IMR-90 (cell line): ENCODE measurements around the gene FBXO15. TPM values are rescaled to one million over a fixed set of nuclear protein-coding genes. Genes with fewer than 3 reads are reported as not detected.

Source experiments
- ATAC-seq: fragments of 200-7000 bp; cut with Tn5 transposase; 2 replicates; pipeline ENCODE4 v1.9.1; 2020; ENCODE audit warnings: low read depth, mild to moderate bottlenecking, moderate library complexity
- BruUV-seq: library from RNA; stranded (reverse); fragments of 400-500 nt; replicated peaks from 2 replicates; lab custom pipeline; 2021; lab: Mats Ljungman, UMichigan
- CTCF ChIA-PET: fragments of 300-600 bp; formaldehyde crosslinking; extraction: SDS; loops from one replicate; lab custom pipeline; 2021; ENCODE audit warnings: antibody characterized with exemption; lab: Yijun Ruan, JAX
- POLR2A ChIA-PET: fragments of 300-600 bp; sonication (Branson Sonifier 250); formaldehyde crosslinking; loops from one replicate; lab custom pipeline; 2022; ENCODE audit warnings: antibody characterized with exemption; ENCODE audit not compliant: unreplicated experiment; lab: Charles Lee
- DNase-seq: peaks from one replicate; pipeline ENCODE4 v3.0.0; 2013
- H2AFZ ChIP-seq: replicated peaks from 2 replicates; pipeline ENCODE3; 2013; ENCODE audit warnings: low read length, mild to moderate bottlenecking; ENCODE audit not compliant: poor library complexity
- H2AK5ac ChIP-seq: 2 replicates; pipeline ENCODE4 v1.6.1; 2013; ENCODE audit warnings: low read depth, low read length, inconsistent platforms
- H2AK9ac ChIP-seq: replicated peaks from 2 replicates; pipeline ENCODE3; 2013; ENCODE audit warnings: mild to moderate bottlenecking, low read depth, low read length, moderate library complexity; ENCODE audit not compliant: poor library complexity
- H2BK120ac ChIP-seq: 2 replicates; pipeline ENCODE4 v1.6.1; 2013; ENCODE audit warnings: low read depth, low read length, inconsistent platforms
- H2BK15ac ChIP-seq: 3 replicates; pipeline ENCODE4 v1.6.1; 2013; ENCODE audit warnings: low read depth, low read length, inconsistent platforms
- H2BK20ac ChIP-seq: 2 replicates; pipeline ENCODE4 v1.6.1; 2013; ENCODE audit warnings: low read depth, mild to moderate bottlenecking, inconsistent platforms, low read length, moderate library complexity
- H2BK5ac ChIP-seq: 2 replicates; pipeline ENCODE4 v1.6.1; 2013; ENCODE audit warnings: mild to moderate bottlenecking, low read depth, low read length, inconsistent platforms; ENCODE audit not compliant: poor library complexity, severe bottlenecking
- H3K14ac ChIP-seq: replicated peaks from 2 replicates; pipeline ENCODE4 v1.6.1; 2013; ENCODE audit warnings: low read depth, low read length, inconsistent platforms
- H3K18ac ChIP-seq: 2 replicates; pipeline ENCODE4 v1.6.1; 2013; ENCODE audit warnings: low read depth, low read length, control low read depth
- H3K23ac ChIP-seq: 2 replicates; pipeline ENCODE4 v1.6.1; 2013; ENCODE audit warnings: low read depth, low read length, inconsistent platforms
- H3K27ac ChIP-seq: 2 replicates; pipeline ENCODE4 v1.5.1; 2013; ENCODE audit warnings: mild to moderate bottlenecking, control low read depth, low read length; ENCODE audit not compliant: insufficient read depth
- H3K27me3 ChIP-seq: 2 replicates; pipeline ENCODE4 v1.6.1; 2013; ENCODE audit warnings: low read length; ENCODE audit not compliant: control insufficient read depth, insufficient read depth
- H3K36me3 ChIP-seq: 2 replicates; pipeline ENCODE4 v1.6.1; 2013; ENCODE audit warnings: low read length, mixed read lengths; ENCODE audit not compliant: control insufficient read depth, insufficient read depth
- H3K4ac ChIP-seq: 2 replicates; pipeline ENCODE4 v1.6.1; 2013; ENCODE audit warnings: low read depth, low read length, inconsistent platforms
- H3K4me1 ChIP-seq: 2 replicates; pipeline ENCODE4 v1.6.1; 2013; ENCODE audit warnings: low read length, mixed read lengths; ENCODE audit not compliant: control insufficient read depth, insufficient read depth
- H3K4me2 ChIP-seq: 2 replicates; pipeline ENCODE4 v1.6.1; 2013; ENCODE audit warnings: low read depth, mild to moderate bottlenecking, control low read depth, low read length, moderate library complexity
- H3K4me3 ChIP-seq: 2 replicates; pipeline ENCODE4 v1.5.1; 2013; ENCODE audit warnings: low read depth, mild to moderate bottlenecking, control low read depth, low read length, moderate library complexity; ENCODE audit not compliant: insufficient read depth
- H3K56ac ChIP-seq: 2 replicates; pipeline ENCODE4 v1.6.1; 2013; ENCODE audit warnings: low read length, inconsistent platforms; ENCODE audit not compliant: insufficient read depth; ENCODE audit errors: extremely low read depth
- H3K79me1 ChIP-seq, 2 experiments: 2 replicates each; pipeline ENCODE4 v1.6.1; 2013; ENCODE audit warnings: low read length in 2 of 2, inconsistent platforms in 1 of 2, low read depth in 1 of 2
- H3K9ac ChIP-seq: 2 replicates; pipeline ENCODE4 v1.6.1; 2013; ENCODE audit warnings: low read depth, low read length, control low read depth
- H3K9me1 ChIP-seq: 2 replicates; pipeline ENCODE4 v1.6.1; 2013; ENCODE audit warnings: low read length, inconsistent platforms; ENCODE audit not compliant: insufficient read depth
- H3K9me3 ChIP-seq: 2 replicates; pipeline ENCODE4 v1.6.1; 2013; ENCODE audit warnings: low read length; ENCODE audit not compliant: control insufficient read depth, insufficient read depth
- H4K20me1 ChIP-seq: 2 replicates; pipeline ENCODE4 v1.6.1; 2013; ENCODE audit warnings: low read length, inconsistent platforms; ENCODE audit not compliant: insufficient read depth
- H4K5ac ChIP-seq: 2 replicates; pipeline ENCODE4 v1.6.1; 2013; ENCODE audit warnings: mild to moderate bottlenecking, low read depth, low read length, control low read depth
- H4K8ac ChIP-seq, 2 experiments: 2 replicates each; pipeline ENCODE4 v1.6.1; 2013; ENCODE audit warnings: low read depth in 2 of 2, low read length in 2 of 2, control low read depth in 1 of 2, inconsistent platforms in 1 of 2
- H4K91ac ChIP-seq: 2 replicates; pipeline ENCODE4 v1.6.1; 2013; ENCODE audit warnings: low read depth, low read length, inconsistent platforms; ENCODE audit not compliant: insufficient read depth
- BHLHE40 ChIP-seq: fragments of 150-350 bp; IDR thresholded peaks from 2 replicates; pipeline ENCODE4 v1.6.1; 2016; ENCODE audit warnings: mild to moderate bottlenecking, low read depth, low read length
- CEBPB ChIP-seq: IDR thresholded peaks from 2 replicates; pipeline ENCODE4 v1.6.1; 2012; ENCODE audit warnings: low read depth, low read length, improper control_type of control experiment
- CHD1 ChIP-seq: IDR thresholded peaks from 2 replicates; pipeline ENCODE4 v1.6.1; 2012; ENCODE audit warnings: low read depth, low read length, improper control_type of control experiment
- FOS ChIP-seq: fragments of 150-350 bp; IDR thresholded peaks from 2 replicates; pipeline ENCODE4 v1.6.1; 2016; ENCODE audit warnings: low read depth, low read length
- MAZ ChIP-seq: IDR thresholded peaks from 2 replicates; pipeline ENCODE4 v1.6.1; 2012; ENCODE audit warnings: low read depth, mild to moderate bottlenecking, low read length, improper control_type of control experiment, moderate library complexity, borderline replicate concordance
- POLR2A ChIP-seq: IDR thresholded peaks from 2 replicates; pipeline ENCODE4 v1.6.1; 2012; ENCODE audit warnings: mild to moderate bottlenecking, low read depth, low read length
- RAD21 ChIP-seq: IDR thresholded peaks from 2 replicates; pipeline ENCODE4 v1.6.1; 2012; ENCODE audit warnings: low read length, improper control_type of control experiment
- RCOR1 ChIP-seq: IDR thresholded peaks from 2 replicates; pipeline ENCODE4 v1.6.1; 2012; ENCODE audit warnings: mild to moderate bottlenecking, low read length, improper control_type of control experiment; ENCODE audit not compliant: insufficient replicate concordance
- RFX5 ChIP-seq: IDR thresholded peaks from 2 replicates; pipeline ENCODE4 v1.8.0; 2012; ENCODE audit warnings: low read depth, mild to moderate bottlenecking, low read length, moderate library complexity
- WGBS, 2 experiments: methylation state at CpG; one replicate each; pipeline versions ENCODE4 v1.1.5 to v1.1.7; 2013; ENCODE audit warnings: missing lambda C conversion rate in 2 of 2; ENCODE audit not compliant: insufficient read length in 1 of 2; ENCODE audit errors: extremely low coverage in 2 of 2; 5-methylcytosine and 5-hydroxymethylcytosine counted together
- dilution Hi-C: fragments of 300-500 bp; cut with HindIII; formaldehyde crosslinking; loops from one replicate; pipeline ENCODE4 v1.14.3; 2018; ENCODE audit warnings: low sequenced_read_pairs; ENCODE audit not compliant: unreplicated experiment
- in situ Hi-C: fragments of 300-500 bp; cut with MboI; formaldehyde crosslinking; loops from 3 replicates; pipeline ENCODE4 v1.14.3; 2019; ENCODE audit warnings: low sequenced_read_pairs, inconsistent platforms, mixed read lengths
- intact Hi-C: fragments of 100-400 bp; cut with micrococcal nuclease; formaldehyde crosslinking; loops from 2 replicates; pipeline ENCODE4 v1.10.0; 2022
- polyA plus RNA-seq, 3 experiments: library from polyadenylated mRNA; depleted of rRNA; stranded (reverse); fragments of >200 nt; gene quantifications; 2 replicates each; pipeline ENCODE4 v1.2.3, GENCODE V29; 2012; ENCODE audit warnings: low replicate concordance in 1 of 3
- total RNA-seq: library from RNA; depleted of rRNA; stranded (reverse); fragments of >200 nt; gene quantifications from 2 replicates; pipeline ENCODE4 v1.2.3, GENCODE V29; 2012
- TF ChIP-seq, protein P1 (sequence below): fragments of 150-350 bp; IDR thresholded peaks from 2 replicates; pipeline ENCODE4 v1.6.1; 2017; ENCODE audit warnings: mild to moderate bottlenecking, antibody characterized with exemption, low read length, low read depth
- TF ChIP-seq, protein P2 (sequence below): fragments of 150-350 bp; IDR thresholded peaks from 2 replicates; pipeline ENCODE4 v1.6.1; 2016; ENCODE audit warnings: low read depth, mild to moderate bottlenecking, low read length, moderate library complexity, borderline replicate concordance

FBXO15 gene
- total and polyA plus RNA-seq, 2 of the 4 experiments (the other 2 are of a cell fraction): 0.90 to 2.0 TPM

DNA sequence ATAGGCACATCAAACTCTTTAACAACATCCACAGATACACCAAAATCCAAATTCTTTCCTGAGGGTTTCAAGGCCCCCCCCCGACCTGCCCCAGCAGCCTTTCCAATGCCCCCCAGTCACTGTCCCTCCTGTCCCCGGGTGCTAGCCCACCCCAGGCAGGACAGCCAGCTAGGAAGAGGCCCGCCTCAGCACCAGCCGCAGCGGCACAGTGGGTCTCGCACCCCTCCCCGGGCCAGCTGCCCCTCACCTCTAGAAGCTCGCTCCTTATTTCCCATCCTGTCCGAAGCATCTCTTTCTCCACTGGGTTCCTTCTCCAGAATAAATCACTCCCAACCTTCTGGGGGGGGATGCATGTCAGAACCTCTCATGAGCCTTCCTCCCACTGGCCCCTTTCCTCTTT is 69.4 kb downstream of the FBXO15 start (continued):
- TF ChIP-seq MAZ: no peak
- TF ChIP-seq RCOR1: no peak
- TF ChIP-seq CHD1: no peak
- no peak for TF ChIP-seq BHLHE40
- no peak for TF ChIP-seq RAD21

DNA sequence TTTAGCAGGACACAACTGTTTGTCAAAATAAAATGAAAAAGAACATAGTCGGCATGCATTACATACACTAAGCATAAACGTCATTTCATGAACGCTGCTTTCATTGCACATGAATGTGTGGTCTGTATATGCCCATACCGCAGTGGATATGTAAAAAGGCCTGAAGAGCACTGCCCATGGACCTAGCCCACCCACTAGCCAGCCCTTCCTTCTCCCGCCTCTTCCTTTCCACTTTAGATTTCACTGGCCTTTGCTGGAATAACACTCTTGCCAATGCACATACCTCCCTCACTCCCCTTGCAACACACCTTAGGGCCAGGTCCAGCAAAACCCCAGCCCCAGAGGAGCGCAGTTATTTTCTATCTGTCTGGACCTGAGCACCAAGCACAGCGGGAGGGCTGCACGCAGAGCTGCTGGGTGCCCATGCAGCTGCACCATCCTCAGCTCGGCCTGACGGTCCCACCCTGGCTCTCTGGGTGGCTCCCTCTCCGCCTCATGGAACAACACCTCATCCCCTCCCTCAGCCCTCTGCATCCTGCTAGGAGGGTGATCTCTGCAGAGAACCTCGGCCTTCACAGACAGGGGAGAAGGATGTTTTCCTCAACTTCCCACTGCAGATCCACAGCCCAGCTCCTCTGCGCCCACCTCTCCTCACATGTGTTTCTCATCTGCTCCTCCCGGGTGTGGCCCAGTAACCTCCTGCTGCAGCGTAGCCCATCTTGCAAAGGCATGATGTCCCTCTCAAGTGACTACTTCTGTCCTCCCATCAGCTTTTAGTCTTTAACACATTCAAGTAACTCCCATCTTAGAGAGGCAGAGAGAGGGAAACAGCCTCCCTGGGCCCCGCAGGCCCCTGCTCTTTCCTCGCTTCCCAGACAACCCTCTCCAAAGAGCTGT is 72.7 kb downstream of the FBXO15 start:
- Histone ChIP-seq H3K4ac (no peak overlapping the region), H4K5ac (no peak overlapping the region), H3K4me2 (no peak overlapping the region), H3K27me3 (peaks cover 26% of the 10 kb centered on the region), H3K18ac (no peak overlapping the region), H3K23ac (no peak overlapping the region), H2BK20ac (no peak overlapping the region), H3K14ac (no peak overlapping the region), H3K36me3 (no peaks in the 10 kb centered on the region), H3K4me1 (no peaks in the 10 kb centered on the region), H2BK120ac (no peak overlapping the region), H2BK5ac (no peak overlapping the region), H3K27ac (no peak overlapping the region), H4K8ac (no peak overlapping the region), H4K20me1 (no peaks in the 10 kb centered on the region), H2AFZ (no peak overlapping the region), H2AK5ac (no peak overlapping the region), H3K9me3 (no peaks in the 10 kb centered on the region), H2AK9ac (no peak overlapping the region), H3K9me1 (no peaks in the 10 kb centered on the region), H3K4me3 (no peak overlapping the region), H3K9ac (no peak overlapping the region), H3K56ac (no peak overlapping the region), H4K91ac (no peak overlapping the region), H3K79me1 (no peaks in the 10 kb centered on the region), H2BK15ac (no peak overlapping the region)
- 74% methylated on average over 3 of the region's 17 CpGs; no CpG with 5 or more reads in 1 of the 2 experiments for WGBS, 2 experiments
- dilution Hi-C loops: no loop called here
- BruUV-seq: no TSS peak
- no peak for DNase-seq
- ATAC-seq: no peak
- no peak for TF ChIP-seq CHD1
- TF ChIP-seq, protein P1, sequence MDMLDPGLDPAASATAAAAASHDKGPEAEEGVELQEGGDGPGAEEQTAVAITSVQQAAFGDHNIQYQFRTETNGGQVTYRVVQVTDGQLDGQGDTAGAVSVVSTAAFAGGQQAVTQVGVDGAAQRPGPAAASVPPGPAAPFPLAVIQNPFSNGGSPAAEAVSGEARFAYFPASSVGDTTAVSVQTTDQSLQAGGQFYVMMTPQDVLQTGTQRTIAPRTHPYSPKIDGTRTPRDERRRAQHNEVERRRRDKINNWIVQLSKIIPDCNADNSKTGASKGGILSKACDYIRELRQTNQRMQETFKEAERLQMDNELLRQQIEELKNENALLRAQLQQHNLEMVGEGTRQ: no peak
- TF ChIP-seq POLR2A: no peak
- TF ChIP-seq CEBPB: no peak
- TF ChIP-seq BHLHE40: no peak
- TF ChIP-seq, protein P2, sequence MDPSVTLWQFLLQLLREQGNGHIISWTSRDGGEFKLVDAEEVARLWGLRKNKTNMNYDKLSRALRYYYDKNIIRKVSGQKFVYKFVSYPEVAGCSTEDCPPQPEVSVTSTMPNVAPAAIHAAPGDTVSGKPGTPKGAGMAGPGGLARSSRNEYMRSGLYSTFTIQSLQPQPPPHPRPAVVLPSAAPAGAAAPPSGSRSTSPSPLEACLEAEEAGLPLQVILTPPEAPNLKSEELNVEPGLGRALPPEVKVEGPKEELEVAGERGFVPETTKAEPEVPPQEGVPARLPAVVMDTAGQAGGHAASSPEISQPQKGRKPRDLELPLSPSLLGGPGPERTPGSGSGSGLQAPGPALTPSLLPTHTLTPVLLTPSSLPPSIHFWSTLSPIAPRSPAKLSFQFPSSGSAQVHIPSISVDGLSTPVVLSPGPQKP: no peak
- no peak for TF ChIP-seq RFX5
- no peak for TF ChIP-seq FOS
- intact Hi-C loops: no loop called here
- ChIA-PET POLR2A (no interaction called here), CTCF (no interaction called here)
- in situ Hi-C loops: no loop called here
